ENCODE results near the gene CXCR3. TPM values are rescaled to one million over a fixed set of nuclear protein-coding genes. Genes with fewer than 3 reads are reported as not detected.
"Not testable (repeated sequence)": the region's sequence is repeated elsewhere in the genome, so short reads cannot be mapped to it uniquely, and the experiment has no call there.

The CXCR3 gene
- total RNA-seq, 1 donor from 2014 or later, result not detected

DNA sequence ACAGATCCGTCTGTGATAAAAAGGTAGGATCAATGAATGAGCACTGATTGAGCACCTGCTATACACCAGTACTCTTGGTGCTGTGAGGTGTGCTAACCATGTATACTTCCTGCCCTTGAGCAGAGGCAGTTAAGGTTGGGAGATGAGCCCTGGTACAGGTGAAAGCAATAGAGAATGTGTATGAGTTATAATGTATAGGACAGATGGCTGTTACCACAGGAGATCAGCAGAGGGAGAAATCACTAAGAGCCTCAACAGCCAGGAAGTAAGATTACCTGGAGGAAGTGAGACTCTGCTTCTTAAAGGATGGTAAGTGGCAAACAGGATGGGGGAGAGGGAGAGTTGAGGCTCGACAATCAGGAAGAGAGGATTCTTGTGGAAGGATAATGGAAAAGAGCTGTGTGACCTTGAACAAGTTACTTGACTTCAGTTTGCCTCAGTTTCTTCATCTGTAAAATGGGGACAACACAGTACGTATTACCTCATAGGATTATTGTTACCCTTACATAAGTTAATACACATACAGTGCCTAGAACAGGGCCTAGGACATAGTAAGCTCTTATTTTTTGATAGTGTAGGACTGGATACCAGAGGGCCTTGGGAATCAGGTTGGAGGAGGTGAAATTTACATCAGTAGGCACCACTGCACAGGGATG, 9.1 kb downstream of the CXCR3 start:
- no peak for DNase-seq

DNA sequence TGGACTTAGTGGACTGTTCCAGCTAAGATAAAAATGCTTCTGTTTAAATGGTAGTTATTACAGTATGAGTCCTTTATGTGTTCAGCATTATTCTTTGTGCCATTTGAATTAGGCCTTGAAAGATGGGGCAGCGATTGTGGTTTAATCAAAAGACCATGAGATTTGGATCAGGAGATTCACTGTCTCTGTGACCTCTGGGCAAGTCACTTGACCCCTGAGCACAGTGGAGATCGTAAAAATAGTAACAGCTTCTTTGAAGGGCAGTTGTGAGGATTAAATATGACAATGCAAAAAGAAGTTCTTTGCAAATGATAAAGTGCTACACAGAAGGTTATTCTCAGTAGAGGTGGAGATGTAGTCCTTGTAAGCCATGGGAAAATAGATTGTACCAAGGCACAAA, 10.8 kb downstream of the CXCR3 start:
- DNase-seq, result no peak

DNA sequence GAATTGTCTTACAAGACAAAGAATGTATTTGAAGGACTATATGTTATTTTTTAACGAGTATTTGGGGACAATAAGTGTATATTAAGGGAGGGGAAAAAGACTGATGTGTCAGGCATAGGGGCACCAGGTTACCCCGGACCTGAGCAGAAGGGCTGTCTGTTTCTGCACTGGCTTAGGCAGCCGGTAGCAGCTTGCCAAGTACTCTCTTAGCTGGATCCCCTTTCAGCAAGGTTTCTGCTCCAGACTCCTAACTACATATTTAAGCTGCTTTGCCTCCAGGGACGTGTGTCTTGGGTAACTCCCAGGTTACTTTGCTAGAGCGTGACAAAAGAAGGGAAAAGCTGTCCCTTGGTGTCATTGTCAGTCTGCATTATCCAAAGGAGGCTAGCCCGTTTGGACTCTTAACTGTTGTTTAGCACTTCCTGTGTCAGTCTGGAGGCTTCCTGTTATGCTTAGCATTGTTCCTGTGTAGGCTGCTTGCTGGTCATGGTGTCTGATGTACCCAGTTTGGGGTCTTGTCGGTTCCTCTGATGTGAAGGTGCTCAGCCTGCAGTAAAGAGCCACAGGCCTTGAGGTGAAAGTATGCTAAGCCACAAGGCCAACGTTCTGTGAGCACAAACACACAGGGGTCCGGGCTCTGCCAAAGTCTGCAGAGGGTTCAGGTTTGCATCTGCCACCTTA, 11.6 kb downstream of the CXCR3 start:
- no peak for DNase-seq

DNA sequence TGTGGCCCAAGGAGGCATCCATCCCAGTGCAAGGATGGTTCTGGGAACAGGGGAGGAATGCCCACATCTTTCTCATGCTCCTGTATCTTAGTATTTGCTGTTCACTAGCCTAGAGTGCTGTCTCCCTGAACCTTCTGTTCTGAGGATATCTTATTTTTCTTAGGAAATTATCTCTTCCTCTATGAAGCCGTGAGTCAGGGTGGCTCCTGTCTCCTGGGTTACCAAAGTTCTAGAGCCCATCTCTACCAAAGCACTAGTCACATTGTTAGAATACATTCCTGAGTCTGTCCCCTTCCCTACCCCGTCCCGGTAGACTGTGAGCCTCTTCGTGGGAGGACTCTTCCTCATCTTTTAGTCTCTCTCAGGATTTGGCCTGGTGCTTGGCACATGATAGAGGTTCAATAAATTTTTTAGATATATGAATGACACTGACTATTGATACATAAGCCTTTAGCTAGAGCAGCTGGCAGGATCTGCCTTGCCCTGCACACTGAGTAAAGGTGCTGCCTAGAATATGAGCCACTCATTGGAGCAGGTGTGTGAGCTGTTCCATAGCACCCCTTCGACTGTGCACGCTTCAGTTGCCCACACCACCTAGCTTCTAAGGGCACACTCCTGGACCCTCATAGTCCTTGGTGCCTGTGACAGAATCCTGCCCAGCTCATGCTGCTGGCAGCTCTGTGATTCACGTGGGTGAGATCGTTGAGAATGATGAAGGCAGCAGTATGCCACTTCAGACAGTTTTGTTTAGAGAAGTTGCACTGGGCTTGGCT, 13.3 kb downstream of the CXCR3 start:
- DNase-seq, result no peak

DNA sequence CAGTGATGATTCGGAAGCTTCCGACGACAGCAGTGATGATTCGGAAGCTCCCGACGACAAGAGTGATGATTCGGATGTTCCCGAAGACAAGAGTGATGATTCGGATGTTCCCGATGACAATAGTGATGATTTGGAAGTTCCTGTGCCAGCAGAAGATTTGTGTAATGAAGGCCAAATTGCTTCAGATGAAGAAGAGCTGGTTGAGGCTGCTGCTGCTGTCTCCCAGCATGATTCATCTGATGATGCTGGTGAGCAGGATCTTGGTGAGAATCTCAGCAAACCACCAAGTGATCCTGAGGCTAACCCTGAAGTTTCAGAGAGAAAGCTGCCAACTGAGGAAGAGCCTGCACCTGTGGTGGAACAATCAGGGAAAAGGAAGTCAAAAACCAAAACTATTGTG, 14.2 kb downstream of the CXCR3 start:
- DNase-seq, result no peak

DNA sequence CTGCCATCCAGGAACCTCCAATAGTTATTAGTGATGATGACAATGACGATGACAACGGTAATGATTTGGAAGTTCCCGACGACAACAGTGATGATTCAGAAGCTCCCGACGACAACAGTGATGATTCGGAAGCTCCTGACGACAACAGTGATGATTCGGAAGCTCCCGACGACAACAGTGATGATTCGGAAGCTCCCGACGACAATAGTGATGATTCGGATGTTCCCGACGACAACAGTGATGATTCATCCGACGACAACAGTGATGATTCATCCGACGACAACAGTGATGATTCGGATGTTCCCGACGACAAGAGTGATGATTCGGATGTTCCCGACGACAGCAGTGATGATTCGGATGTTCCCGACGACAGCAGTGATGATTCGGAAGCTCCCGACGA, 14.7 kb downstream of the CXCR3 start:
- no peak for DNase-seq

DNA sequence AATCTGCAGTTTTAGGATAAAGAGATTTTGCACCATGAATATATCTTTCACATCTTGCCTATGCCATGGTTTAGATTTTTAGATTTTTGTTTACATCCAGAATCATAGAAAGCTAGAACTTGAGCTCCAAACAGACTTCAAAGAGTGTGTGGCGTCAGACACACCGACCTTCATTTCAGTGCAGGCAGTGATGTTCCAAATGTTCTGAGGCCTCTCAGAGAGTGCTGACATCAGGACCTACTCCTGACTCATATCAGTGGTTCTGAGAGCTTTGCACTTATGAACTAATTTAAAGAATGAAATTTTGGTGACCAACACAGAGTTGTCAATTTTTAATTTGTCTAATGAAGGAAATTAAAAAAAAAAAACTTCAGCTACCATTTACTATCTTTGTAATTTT, 18.3 kb downstream of the CXCR3 start:
- no peak for DNase-seq

DNA sequence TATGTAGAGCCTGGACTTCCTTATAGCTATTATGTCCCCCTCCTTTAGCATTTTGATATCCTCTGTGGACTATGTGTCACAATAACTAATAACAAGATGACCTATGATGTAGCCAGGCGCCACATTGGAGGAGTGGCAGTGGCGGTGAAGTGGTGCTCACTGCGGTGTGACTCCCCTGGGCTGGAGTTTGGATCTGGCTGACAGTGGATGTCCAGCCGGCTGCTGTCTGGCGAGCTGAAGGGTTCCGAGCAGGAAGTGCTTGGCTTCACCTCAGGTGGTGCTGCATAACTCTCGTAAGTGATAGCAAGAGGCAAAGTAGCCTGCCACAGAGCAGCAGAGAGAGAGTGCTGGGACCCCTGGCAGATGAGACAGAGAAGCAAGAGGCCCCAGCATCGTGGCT, 25.1 kb downstream of the CXCR3 start:
- not testable (repeated sequence) for DNase-seq

DNA sequence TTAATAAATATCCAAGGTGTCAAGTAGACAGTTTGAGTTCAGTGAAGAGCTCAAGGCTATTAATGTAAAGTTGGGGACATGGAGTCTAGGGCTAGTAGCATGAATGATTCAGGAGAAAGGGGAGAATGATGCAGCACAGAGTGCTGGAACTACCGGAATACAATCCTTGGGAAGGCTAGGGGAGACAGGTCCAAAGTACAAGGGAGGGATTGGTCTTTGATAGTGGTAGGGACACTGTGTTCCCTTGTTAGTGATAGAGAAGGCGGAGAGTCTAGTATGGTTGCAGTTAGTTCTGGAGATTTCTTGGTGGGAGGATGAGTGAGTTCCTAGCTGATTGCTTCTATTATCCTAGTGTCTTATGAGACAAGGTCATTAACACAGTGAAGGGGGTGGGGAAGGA, 31.4 kb downstream of the CXCR3 start:
- DNase-seq, result no peak

DNA sequence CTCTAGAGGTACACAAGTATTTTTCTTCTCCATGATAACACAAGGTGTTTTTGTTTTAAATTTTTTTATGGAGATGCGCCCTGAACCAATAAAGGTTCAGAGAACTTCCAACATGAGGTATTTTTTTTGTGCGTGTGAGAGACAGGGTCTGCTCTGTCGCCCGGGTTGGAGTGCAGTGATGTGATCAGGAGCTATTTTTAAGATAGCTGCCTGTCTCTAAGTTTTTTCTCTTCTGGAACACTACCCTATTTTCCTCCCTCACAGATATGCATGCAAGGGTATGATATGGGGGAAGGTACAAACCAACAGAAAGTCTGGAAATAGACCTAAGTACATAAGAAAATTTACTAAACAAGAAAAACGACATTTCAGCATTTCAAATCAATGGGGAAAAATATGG, 37.1 kb downstream of the CXCR3 start:
- DNase-seq, result no peak

DNA sequence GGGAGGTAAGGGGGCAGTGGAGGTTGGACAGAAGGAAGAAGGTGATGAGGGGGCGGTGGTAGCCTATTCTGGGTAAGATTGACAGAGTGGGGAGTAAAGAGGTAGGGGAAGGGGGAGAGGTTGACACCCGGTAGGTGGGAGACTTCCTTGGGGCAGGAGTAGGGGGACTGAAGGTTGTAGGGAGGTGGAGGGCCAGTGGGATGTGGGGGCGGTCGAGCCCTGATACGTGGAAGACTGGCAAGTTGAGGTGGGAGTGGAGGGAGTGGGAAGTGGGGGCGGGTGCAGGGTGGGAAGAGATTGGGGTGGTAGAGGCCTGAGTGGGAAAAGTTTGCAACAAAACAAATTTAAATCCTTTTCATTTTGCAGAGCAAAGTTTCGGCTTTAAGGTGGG, 38.3 kb downstream of the CXCR3 start:
- DNase-seq, result no peak

DNA sequence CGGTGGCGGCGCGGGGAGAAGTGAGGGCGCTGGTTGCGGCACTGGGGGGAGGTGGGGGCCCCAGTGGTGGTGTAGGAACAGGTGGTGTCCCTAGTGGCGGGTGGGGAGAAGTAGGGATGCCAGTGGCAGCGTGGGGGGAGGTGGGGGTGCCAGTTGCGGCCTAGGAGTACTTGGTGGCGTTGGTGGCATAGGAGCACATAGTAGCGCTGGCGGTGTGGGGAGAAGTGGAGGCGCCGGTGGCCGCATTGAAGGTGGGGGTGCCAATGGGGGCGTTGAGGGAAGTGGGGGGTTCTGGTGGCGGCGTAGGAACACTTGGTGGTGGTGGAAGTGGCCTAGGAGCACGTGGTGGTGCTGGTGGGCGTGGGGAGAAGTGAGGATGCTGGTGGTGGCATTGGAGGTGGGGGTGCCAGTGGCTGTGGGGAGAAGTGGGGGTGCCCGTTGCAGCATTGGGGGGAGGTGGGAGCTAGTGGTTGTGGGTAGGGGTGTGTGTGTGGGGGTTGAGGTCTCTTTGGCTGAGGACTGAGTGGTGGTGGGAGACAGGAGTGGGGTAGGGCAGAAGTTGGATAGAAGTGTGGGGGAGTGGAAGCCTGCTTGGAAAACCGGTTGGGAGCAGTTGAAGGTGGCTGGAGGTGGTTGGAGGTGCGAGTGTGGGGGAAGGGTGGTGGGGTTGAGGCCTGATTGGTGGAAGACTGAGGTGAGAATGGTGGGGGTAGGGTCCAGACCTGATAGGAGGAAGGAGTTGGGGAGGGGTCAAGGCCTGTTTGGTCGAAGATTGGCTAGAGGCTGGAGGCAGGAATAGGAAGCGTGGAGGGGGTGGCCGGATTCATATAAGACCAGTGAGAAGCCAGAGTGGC, 38.9 kb downstream of the CXCR3 start:
- no peak for DNase-seq

DNA sequence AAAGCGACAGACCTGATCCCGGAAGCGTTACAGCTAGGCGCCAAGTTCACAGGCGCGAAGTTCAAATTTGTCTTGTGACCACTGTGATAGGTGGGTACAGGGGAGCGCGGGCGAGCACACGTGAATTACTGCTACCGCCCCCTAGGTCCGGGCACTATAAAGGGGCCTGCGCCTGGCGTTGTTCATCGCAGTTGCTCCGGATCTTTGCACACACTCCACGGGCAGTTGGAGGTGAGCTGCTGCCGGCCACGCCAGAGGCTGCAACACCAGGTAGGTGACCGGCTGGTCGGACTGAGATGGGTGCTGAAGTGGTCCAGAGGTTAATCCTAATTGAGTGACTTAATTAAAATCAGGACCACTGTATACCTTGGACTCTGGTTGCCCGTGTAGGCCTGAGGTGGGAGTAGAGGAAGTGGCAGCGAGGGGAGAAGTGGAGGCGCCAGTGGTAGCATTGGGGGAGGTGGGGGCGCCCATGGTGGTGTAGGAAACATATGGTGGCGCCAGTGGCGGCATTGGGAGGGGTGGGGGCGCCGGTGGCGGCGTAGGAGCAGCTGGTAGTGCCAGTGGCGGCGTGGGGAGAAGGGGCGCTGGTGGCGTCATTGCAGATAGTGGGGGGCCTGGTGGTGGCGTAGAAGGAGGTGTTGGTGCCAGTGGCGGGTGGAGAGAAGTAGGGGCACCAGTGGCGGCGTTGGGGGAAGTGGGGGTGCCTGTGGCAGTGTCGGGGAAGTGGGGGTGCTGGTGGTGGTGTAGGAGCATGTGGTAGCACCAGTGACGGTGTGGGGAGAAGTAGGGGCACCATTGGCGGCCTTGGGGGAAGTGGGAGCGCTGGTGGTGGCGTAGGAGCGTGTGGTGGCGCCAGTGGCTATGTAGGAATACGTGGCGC, 39.8 kb downstream of the CXCR3 start, which contains the start of gene GCNA:
GCNA (plus strand) TSS at position 185 of the 883 bp plus-strand sequence. CDS start 2,385 bp downstream, outside the sequence.
- DNase-seq, result no peak

DNA sequence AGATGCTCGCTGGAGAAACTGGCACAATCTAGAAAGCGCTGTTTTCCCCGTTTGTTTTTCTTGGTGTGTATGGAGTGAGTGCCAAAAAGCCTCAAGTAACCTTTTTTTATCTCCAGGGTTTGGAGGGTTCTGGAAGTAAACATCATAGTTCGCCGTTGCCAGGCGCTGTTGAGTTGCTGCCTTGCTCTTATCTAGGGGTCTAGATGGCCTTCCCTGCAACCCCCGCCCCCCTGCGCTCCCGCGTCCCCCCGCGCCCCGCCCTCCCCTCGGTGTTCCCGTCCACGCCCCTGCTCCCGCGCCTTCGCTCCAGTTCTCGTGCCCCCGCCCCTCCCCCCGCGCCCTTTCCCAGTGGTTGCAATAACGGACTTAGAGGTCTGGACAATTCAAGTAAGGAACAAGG, 40.6 kb downstream of the CXCR3 start:
- DNase-seq, result no peak

DNA sequence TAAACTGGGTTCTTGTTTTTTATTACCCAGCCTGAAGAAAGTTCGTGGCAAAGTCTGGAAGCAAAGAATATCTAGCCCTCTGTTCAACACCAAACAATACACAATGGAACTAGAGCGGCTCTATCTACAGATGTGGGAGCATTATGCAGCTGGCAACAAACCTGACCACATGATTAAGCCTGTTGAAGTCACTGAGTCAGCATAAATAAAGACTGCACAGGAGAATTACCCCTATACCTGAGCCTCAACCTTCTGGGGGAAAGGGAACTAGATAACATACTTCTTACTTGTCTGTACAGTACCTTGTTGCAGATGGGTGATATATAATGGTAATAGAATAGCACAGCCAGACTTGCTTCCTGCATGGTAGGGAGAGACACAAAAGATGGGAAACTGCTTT, 44.7 kb downstream of the CXCR3 start:
- no peak for DNase-seq

DNA sequence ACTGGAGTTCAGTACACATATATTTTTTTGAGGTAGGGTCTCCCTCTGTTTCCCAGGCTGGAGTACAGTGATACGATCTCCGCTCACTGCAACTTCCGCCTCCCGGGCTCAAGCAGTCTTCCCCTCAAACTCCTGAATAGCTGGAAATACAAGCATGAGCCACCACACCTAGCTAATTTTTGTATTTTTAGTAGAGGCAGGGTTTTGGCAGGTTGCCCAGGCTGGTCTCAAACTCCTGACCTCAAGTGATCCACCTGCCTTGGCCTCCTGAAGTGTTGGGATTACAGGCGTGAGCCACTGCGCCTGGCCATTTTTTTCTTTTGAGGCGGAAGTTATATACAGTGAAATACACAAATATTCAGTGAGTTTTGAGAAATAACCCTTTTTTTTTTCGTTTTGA, 46.9 kb downstream of the CXCR3 start:
- DNase-seq, result not testable (repeated sequence)

Other genes with a start within 250 kb of the CXCR3 start
- 248 TPM for gene OGT, start 85.4 kb downstream of the CXCR3 start, total RNA-seq
- gene GCNA, start 40.1 kb downstream of the CXCR3 start, total RNA-seq, result 3.0 TPM
- not detected for gene CXorf49, start 99.8 kb upstream of the CXCR3 start, total RNA-seq
- not detected for gene CXorf49B, start 144.8 kb upstream of the CXCR3 start, total RNA-seq